GM21576 (cell line): ENCODE results near the gene POP4.

Experiments used
- ATAC-seq: cut with Tn5 transposase; IDR thresholded peaks from one replicate; pipeline ENCODE4 v1.9.1; 2021; ENCODE audit warnings: mild to moderate bottlenecking, moderate library complexity; ENCODE audit not compliant: unreplicated experiment

POP4 gene

GRCh38 chr19:29660835-29661234 is 54.8 kb downstream of the POP4 start:
- ATAC-seq, result no peak

- no peak for ATAC-seq
Observed at GRCh38 chr19:29662278-29662603, 56.2 kb downstream of the POP4 start.

- no peak for ATAC-seq
Observed at GRCh38 chr19:29662604-29663404, 56.7 kb downstream of the POP4 start.

- ATAC-seq, result no peak
Observed at GRCh38 chr19:29663861-29664752, 58.0 kb downstream of the POP4 start.

GRCh38 chr19:29664753-29665214 is 58.7 kb downstream of the POP4 start:
- no peak for ATAC-seq

GRCh38 chr19:29665215-29665825 is 59.2 kb downstream of the POP4 start, which contains the start of gene PLEKHF1:
TSS of gene PLEKHF1 (plus strand) at chr19:29665461. CDS start at chr19:29673840, 8,379 bp downstream.
- ATAC-seq, result peak; percentile 78

GRCh38 chr19:29665826-29666577 is 59.9 kb downstream of the POP4 start:
- ATAC-seq, result no peak
